H1 (cell line): ENCODE data around the gene LBHD1. TPM values are rescaled to one million over a fixed set of nuclear protein-coding genes. Genes with fewer than 3 reads are reported as not detected.

Experiments
- CTCF ChIA-PET: fragments of 300-600 bp; sonication (Branson Sonifier 250); formaldehyde crosslinking; loops from one replicate; lab custom pipeline; 2021; ENCODE audit not compliant: partially characterized antibody; lab: Charles Lee
- POLR2A ChIA-PET: fragments of 300-600 bp; sonication (Branson Sonifier 250); formaldehyde crosslinking; loops from one replicate; lab custom pipeline; 2021; ENCODE audit warnings: inconsistent platforms; ENCODE audit not compliant: partially characterized antibody; lab: Charles Lee
- DNase-seq, 2 experiments: peaks; one replicate each; pipeline versions ENCODE4 v3.0.0 to v3.0.0-alpha.2; 2010 to 2022; ENCODE audit warnings: low spot score in 2 of 2, low read depth in 1 of 2, mixed read lengths in 1 of 2
- FAIRE-seq: peaks from 2 replicates; lab custom pipeline; 2011; peaks lifted over from hg19 to GRCh38; lab: Jason Lieb, UNC
- H2AFZ ChIP-seq: 2 replicates; pipeline ENCODE4 v1.8.1; 2012; ENCODE audit warnings: low read length, inconsistent platforms
- H2AK5ac ChIP-seq: 2 replicates; pipeline ENCODE4 v1.6.1; 2013; ENCODE audit warnings: low read depth, low read length
- H2BK120ac ChIP-seq: replicated peaks from 2 replicates; pipeline ENCODE3; 2013; ENCODE audit warnings: low read depth, low read length, inconsistent platforms
- H2BK12ac ChIP-seq: 2 replicates; pipeline ENCODE4 v1.6.1; 2013; ENCODE audit warnings: low read depth, low read length
- H2BK15ac ChIP-seq: 2 replicates; pipeline ENCODE4 v1.6.1; 2013; ENCODE audit warnings: low read length
- H2BK20ac ChIP-seq: 2 replicates; pipeline ENCODE4 v1.6.1; 2013; ENCODE audit warnings: low read length
- H2BK5ac ChIP-seq: 2 replicates; pipeline ENCODE4 v1.6.1; 2013; ENCODE audit warnings: low read depth, low read length
- H3K14ac ChIP-seq: 2 replicates; pipeline ENCODE4 v1.6.1; 2013; ENCODE audit warnings: inconsistent platforms; ENCODE audit not compliant: insufficient read length
- H3K18ac ChIP-seq: 2 replicates; pipeline ENCODE4 v1.6.1; 2013; ENCODE audit warnings: low read length; ENCODE audit errors: extremely low read depth
- H3K23ac ChIP-seq: 2 replicates; pipeline ENCODE4 v1.6.1; 2013; ENCODE audit warnings: inconsistent platforms; ENCODE audit not compliant: insufficient read length
- H3K23me2 ChIP-seq: 2 replicates; pipeline ENCODE4 v1.6.1; 2013; ENCODE audit warnings: low read depth, low read length
- H3K27ac ChIP-seq: 2 replicates; pipeline ENCODE4 v1.6.1; 2011; ENCODE audit warnings: low read depth, low read length, inconsistent platforms
- H3K27me3 ChIP-seq, 4 experiments: replicated peaks in 1 of 4; 1 replicate in 1 of 4; 2 replicates in 3 of 4; pipeline versions ENCODE4 v1.6.1 to v1.8.1; 2011 to 2013; ENCODE audit warnings: low read length in 3 of 4, mild to moderate bottlenecking in 3 of 4, inconsistent platforms in 2 of 4, mixed read lengths in 2 of 4, moderate library complexity in 1 of 4; ENCODE audit not compliant: control insufficient read depth in 3 of 4, insufficient read depth in 3 of 4; ENCODE audit errors: extremely low read depth in 1 of 4
- H3K36me3 ChIP-seq, 4 experiments: 2 replicates each; pipeline versions ENCODE4 v1.6.1 to v1.8.1; 2011 to 2013; ENCODE audit warnings: mild to moderate bottlenecking in 4 of 4, low read length in 3 of 4, moderate library complexity in 2 of 4, control low read depth in 1 of 4, inconsistent platforms in 1 of 4; ENCODE audit not compliant: insufficient read depth in 4 of 4, control insufficient read depth in 2 of 4
- H3K4ac ChIP-seq: replicated peaks from 2 replicates; pipeline ENCODE3; 2013; ENCODE audit warnings: low read length, low read depth, mixed read lengths, inconsistent platforms; ENCODE audit not compliant: insufficient read length
- H3K4me1 ChIP-seq, 4 experiments: replicated peaks in 1 of 4; 1 replicate in 1 of 4; 2 replicates in 3 of 4; pipeline versions ENCODE4 v1.6.1 to v1.8.1; 2011 to 2013; ENCODE audit warnings: low read length in 3 of 4, inconsistent platforms in 2 of 4, mixed read lengths in 1 of 4; ENCODE audit not compliant: insufficient read depth in 4 of 4, control insufficient read depth in 3 of 4
- H3K4me2 ChIP-seq, 2 experiments: 2 replicates each; pipeline versions ENCODE4 v1.6.1 to v1.8.1; 2011 to 2013; ENCODE audit warnings: low read depth in 2 of 2, low read length in 2 of 2, control low read depth in 1 of 2, inconsistent platforms in 1 of 2, mild to moderate bottlenecking in 1 of 2; ENCODE audit not compliant: insufficient read depth in 1 of 2
- H3K4me3 ChIP-seq, 4 experiments: fragments of 200-600, 300-600 bp in 1 of 4; sonication (generic), shearing (Covaris generic), sonication (Bioruptor Twin) in 1 of 4; 2 replicates each; pipeline versions ENCODE4 v1.5.1 to v1.8.1; 2011 to 2016; ENCODE audit warnings: low read length in 4 of 4, low read depth in 3 of 4, control low read depth in 2 of 4, inconsistent platforms in 2 of 4, mild to moderate bottlenecking in 2 of 4, mixed read lengths in 1 of 4, moderate library complexity in 1 of 4; ENCODE audit not compliant: insufficient read depth in 2 of 4; ENCODE audit errors: extremely low read depth in 1 of 4
- H3K56ac ChIP-seq: replicated peaks from 2 replicates; pipeline ENCODE3; 2013; ENCODE audit warnings: low read depth, mild to moderate bottlenecking, mixed read lengths, low read length, inconsistent platforms; ENCODE audit not compliant: insufficient read length
- H3K79me1 ChIP-seq: 2 replicates; pipeline ENCODE4 v1.6.1; 2013; ENCODE audit warnings: low read depth, low read length, control low read depth
- H3K79me2 ChIP-seq, 2 experiments: 2 replicates each; pipeline versions ENCODE4 v1.6.1 to v1.8.1; 2012 to 2013; ENCODE audit warnings: low read length in 2 of 2, mild to moderate bottlenecking in 2 of 2, inconsistent platforms in 1 of 2; ENCODE audit not compliant: insufficient read depth in 2 of 2, control insufficient read depth in 1 of 2
- H3K9ac ChIP-seq, 4 experiments: replicated peaks in 1 of 4; 1 replicate in 1 of 4; 2 replicates in 3 of 4; pipeline versions ENCODE4 v1.6.1 to v1.8.1; 2011 to 2013; ENCODE audit warnings: low read depth in 3 of 4, low read length in 3 of 4, control low read depth in 2 of 4, mild to moderate bottlenecking in 2 of 4, moderate library complexity in 2 of 4, inconsistent platforms in 1 of 4; ENCODE audit errors: extremely low read depth in 1 of 4
- H3K9me3 ChIP-seq, 2 experiments: 2 replicates each; pipeline versions ENCODE4 v1.6.1 to v1.8.1; 2012 to 2013; ENCODE audit warnings: mild to moderate bottlenecking in 2 of 2, moderate library complexity in 2 of 2, control low read depth in 1 of 2, inconsistent platforms in 1 of 2, low read depth in 1 of 2, low read length in 1 of 2, mixed read lengths in 1 of 2; ENCODE audit not compliant: insufficient read depth in 2 of 2
- H4K20me1 ChIP-seq, 2 experiments: replicated peaks in 1 of 2; 2 replicates each; pipeline versions ENCODE3 to v1.8.1; 2011 to 2013; ENCODE audit warnings: inconsistent platforms in 2 of 2, low read length in 2 of 2, mild to moderate bottlenecking in 1 of 2; ENCODE audit not compliant: insufficient read depth in 2 of 2, control insufficient read depth in 1 of 2
- H4K5ac ChIP-seq: 2 replicates; pipeline ENCODE4 v1.6.1; 2013; ENCODE audit warnings: low read length, low read depth, mixed read lengths, inconsistent platforms; ENCODE audit not compliant: insufficient read length
- H4K8ac ChIP-seq: 2 replicates; pipeline ENCODE4 v1.8.0; 2013; ENCODE audit warnings: mild to moderate bottlenecking, moderate library complexity, low read length, inconsistent platforms; ENCODE audit not compliant: insufficient read depth; ENCODE audit errors: extremely low read depth
- H4K91ac ChIP-seq: replicated peaks from 2 replicates; pipeline ENCODE3; 2013; ENCODE audit warnings: low read length, mixed read lengths, inconsistent platforms; ENCODE audit not compliant: insufficient read length
- CHD1 ChIP-seq: IDR thresholded peaks from 2 replicates; pipeline ENCODE4 v1.6.1; 2012; ENCODE audit warnings: low read depth, low read length, improper control_type of control experiment
- RAD21 ChIP-seq, 2 experiments: IDR thresholded peaks in 1 of 2; conservative IDR thresholded peaks in 1 of 2; 2 replicates each; pipeline ENCODE4 v1.6.1; 2011; ENCODE audit warnings: low read depth in 2 of 2, low read length in 2 of 2, improper control_type of control experiment in 1 of 2, inconsistent platforms in 1 of 2, mild to moderate bottlenecking in 1 of 2, moderate library complexity in 1 of 2
- TCF12 ChIP-seq: IDR thresholded peaks from 2 replicates; pipeline ENCODE4 v1.6.1; 2011; ENCODE audit warnings: low read depth, mild to moderate bottlenecking, low read length
- WGBS, 2 experiments: shearing (Covaris generic) in 1 of 2; methylation state at CpG; one replicate each; pipeline versions ENCODE4 v1.1.6 to v1.1.7; 2013 to 2015; ENCODE audit warnings: low lambda C conversion rate in 2 of 2, mixed read lengths in 2 of 2, inconsistent platforms in 1 of 2, low coverage in 1 of 2, missing lambda C conversion rate in 1 of 2; ENCODE audit not compliant: insufficient replicate concordance in 2 of 2, insufficient coverage in 1 of 2, insufficient read length in 1 of 2; ENCODE audit errors: extremely low coverage in 1 of 2, missing lambda C conversion rate in 1 of 2; 5-methylcytosine and 5-hydroxymethylcytosine counted together
- polyA plus RNA-seq, 7 experiments: library from polyadenylated mRNA; depleted of rRNA in 3 of 7; stranded (reverse) in 5 of 7; unstranded in 2 of 7; fragments of >200 nt in 5 of 7; fragments of 200-250 nt in 2 of 7; gene quantifications; 1 replicate in 5 of 7; 2 replicates in 1 of 7; 4 replicates in 1 of 7; pipeline versions ENCODE4 v1.2.1 to v1.2.3, GENCODE V29; 2011 to 2013; ENCODE audit warnings: missing spikeins in 2 of 7, mixed read lengths in 2 of 7
- total RNA-seq: library from RNA; stranded (reverse); fragmentation: NEBNext Ultra II Directional; extraction: Animal tissue kit (Norgen Biotek cat#: 25700); gene quantifications from 2 replicates; pipeline ENCODE4 v1.2.1, GENCODE V29; 2021

Gene LBHD1
- total and polyA plus RNA-seq, 2 of the 8 experiments (the other 6 are each of a cell fraction or from before 2014, with no cell fraction given), result 2.3 to 5.2 TPM

DNA sequence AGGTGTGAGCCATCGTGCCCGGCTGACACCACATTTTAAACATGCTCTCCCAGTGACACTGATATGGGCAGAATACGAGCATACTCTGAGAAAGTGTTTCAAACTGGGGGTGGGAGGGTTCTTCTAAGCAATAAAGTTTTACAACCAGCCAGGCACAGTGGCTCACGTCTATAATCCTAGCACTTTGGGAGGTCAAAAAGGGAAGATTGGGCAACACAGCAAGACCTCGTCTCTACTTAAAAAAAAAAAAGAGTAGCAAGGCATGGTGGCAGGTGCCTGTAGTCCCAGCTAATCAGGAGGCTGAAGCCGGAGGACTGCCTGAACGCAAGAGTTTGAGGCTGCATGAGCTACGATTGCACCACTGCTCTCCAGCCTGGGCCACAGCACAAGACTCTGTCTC lies 27.8 kb downstream of the LBHD1 start:
- H3K23ac ChIP-seq, result no peak overlapping the region
- no peak overlapping the region for H2AFZ ChIP-seq
- H2BK20ac ChIP-seq, result no peak overlapping the region
- H4K20me1 ChIP-seq, result peaks cover 3 to 15% of the 10 kb centered on the region in 2 experiments
- no peak overlapping the region; a peak in 1 of 4 replicates for H3K4me2 ChIP-seq
- H2BK5ac ChIP-seq, result no peak overlapping the region
- DNase-seq (no peak), FAIRE-seq (no peak)
- 90% methylated on average over 8 of the region's 8 CpGs; no CpG with 5 or more reads in 1 of the 2 experiments for whole genome bisulfite sequencing, 2 experiments
- no peak overlapping the region for H3K9ac ChIP-seq
- H3K4me3 ChIP-seq, result no peak overlapping the region
- no peaks in the 10 kb centered on the region for H3K27me3 ChIP-seq
- peaks cover 7 to 45% of the 10 kb centered on the region in 2 experiments for H3K79me2 ChIP-seq
- H2BK12ac ChIP-seq, result no peak overlapping the region
- no peak overlapping the region for H4K8ac ChIP-seq
- ChIA-PET CTCF (interaction anchor here (1.5 kb wide), 1 partner anchor 21 kb away, joined by 8 read pairs; no protein-coding TSS in a partner anchor), POLR2A (interaction anchor here (0.8 to 50.4 kb wide), 10 partner anchors 8 to 70 kb away, joined by 3 to 2041 read pairs (median 4); partner anchors contain the start of genes BSCL2, C11orf98, CSKMT and EEF1G)
- H2AK5ac ChIP-seq, result no peak overlapping the region
- H3K36me3 ChIP-seq, result peaks cover 3 to 29% (median 8%) of the 10 kb centered on the region in 4 experiments; a peak in 7 of 8 replicates
- peaks cover 5% of the 10 kb centered on the region; the same call in 1 of the 2 replicates for H3K23me2 ChIP-seq
- no peak overlapping the region for H2BK120ac ChIP-seq
- H2BK15ac ChIP-seq, result no peak overlapping the region
- H3K9me3 ChIP-seq, result no peaks in the 10 kb centered on the region
- H3K56ac ChIP-seq, result no peak overlapping the region
- H3K18ac ChIP-seq, result no peak overlapping the region
- no peak overlapping the region for H3K4ac ChIP-seq
- H3K4me1 ChIP-seq, result no peaks in the 10 kb centered on the region; a peak in 2 of 7 replicates
- H3K14ac ChIP-seq, result no peak overlapping the region
- H4K5ac ChIP-seq, result no peak overlapping the region
- H3K79me1 ChIP-seq, result peaks cover 10% of the 10 kb centered on the region
- H4K91ac ChIP-seq, result no peak overlapping the region
- no peak overlapping the region for H3K27ac ChIP-seq
- TF ChIP-seq RAD21 (IDR thresholded peaks at IDR 0.05 in 1 of 2, conservative IDR thresholded peaks at IDR 0.05 in 1 of 2; ENCODE audit: low read depth in 2 of 2, low read length in 2 of 2) (no peak), TCF12 (no peak), CHD1 (no peak)
